Measurements from ENCODE around the gene SLC25A12. TPM values are rescaled to one million over a fixed set of nuclear protein-coding genes. Genes with fewer than 3 reads are reported as not detected.

Gene SLC25A12
- polyA plus RNA-seq, 1 donor from 2014 or later, result 122 TPM

- Histone ChIP-seq H3K27ac (ENCODE audit: low read length) (peak overlapping the region; percentile 81), H3K9ac (ENCODE audit: low read length) (peak overlapping the region; percentile 72), H3K4me3 (ENCODE audit: low read length) (peak overlapping the region; percentile 87), H3F3A (ENCODE audit: insufficient read depth, low read length, poor library complexity, severe bottlenecking) (no peaks in the 10 kb centered on the region), H3K4me2 (ENCODE audit: low read length) (peak overlapping the region; percentile 91), H3K36me3 (ENCODE audit: insufficient read depth, low read length) (no peaks in the 10 kb centered on the region), H3K79me2 (replicated peaks; ENCODE audit: insufficient read depth, low read length) (peaks cover 37% of the 10 kb centered on the region), H4K20me1 (ENCODE audit: insufficient read depth) (no peaks in the 10 kb centered on the region), H2AFZ (ENCODE audit: low read depth, low read length) (peak overlapping the region; percentile 67), H3K9me2 (ENCODE audit: insufficient read depth, low read length) (no peaks in the 10 kb centered on the region), H3K27me3 (ENCODE audit: insufficient read depth, low read depth, low read length) (no peaks in the 10 kb centered on the region), H3K9me3 (ENCODE audit: low read length) (no peaks in the 10 kb centered on the region)
- no peak for TF ChIP-seq EZH2 (IDR thresholded peaks at IDR 0.05; ENCODE audit: borderline replicate concordance, insufficient read depth, low read length, poor library complexity, severe bottlenecking)
- no peak for TF ChIP-seq RAD21 (conservative IDR thresholded peaks at IDR 0.05)
- TF ChIP-seq, protein P1, sequence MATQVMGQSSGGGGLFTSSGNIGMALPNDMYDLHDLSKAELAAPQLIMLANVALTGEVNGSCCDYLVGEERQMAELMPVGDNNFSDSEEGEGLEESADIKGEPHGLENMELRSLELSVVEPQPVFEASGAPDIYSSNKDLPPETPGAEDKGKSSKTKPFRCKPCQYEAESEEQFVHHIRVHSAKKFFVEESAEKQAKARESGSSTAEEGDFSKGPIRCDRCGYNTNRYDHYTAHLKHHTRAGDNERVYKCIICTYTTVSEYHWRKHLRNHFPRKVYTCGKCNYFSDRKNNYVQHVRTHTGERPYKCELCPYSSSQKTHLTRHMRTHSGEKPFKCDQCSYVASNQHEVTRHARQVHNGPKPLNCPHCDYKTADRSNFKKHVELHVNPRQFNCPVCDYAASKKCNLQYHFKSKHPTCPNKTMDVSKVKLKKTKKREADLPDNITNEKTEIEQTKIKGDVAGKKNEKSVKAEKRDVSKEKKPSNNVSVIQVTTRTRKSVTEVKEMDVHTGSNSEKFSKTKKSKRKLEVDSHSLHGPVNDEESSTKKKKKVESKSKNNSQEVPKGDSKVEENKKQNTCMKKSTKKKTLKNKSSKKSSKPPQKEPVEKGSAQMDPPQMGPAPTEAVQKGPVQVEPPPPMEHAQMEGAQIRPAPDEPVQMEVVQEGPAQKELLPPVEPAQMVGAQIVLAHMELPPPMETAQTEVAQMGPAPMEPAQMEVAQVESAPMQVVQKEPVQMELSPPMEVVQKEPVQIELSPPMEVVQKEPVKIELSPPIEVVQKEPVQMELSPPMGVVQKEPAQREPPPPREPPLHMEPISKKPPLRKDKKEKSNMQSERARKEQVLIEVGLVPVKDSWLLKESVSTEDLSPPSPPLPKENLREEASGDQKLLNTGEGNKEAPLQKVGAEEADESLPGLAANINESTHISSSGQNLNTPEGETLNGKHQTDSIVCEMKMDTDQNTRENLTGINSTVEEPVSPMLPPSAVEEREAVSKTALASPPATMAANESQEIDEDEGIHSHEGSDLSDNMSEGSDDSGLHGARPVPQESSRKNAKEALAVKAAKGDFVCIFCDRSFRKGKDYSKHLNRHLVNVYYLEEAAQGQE (IDR thresholded peaks at IDR 0.05; ENCODE audit: borderline replicate concordance), result no peak
- no peak for TF ChIP-seq TAF1 (IDR thresholded peaks at IDR 0.05; ENCODE audit: low read depth)
- TF ChIP-seq EP300 (conservative IDR thresholded peaks at IDR 0.05; ENCODE audit: poor library complexity, severe bottlenecking), result no peak
- no peak for TF ChIP-seq MXI1 (conservative IDR thresholded peaks at IDR 0.05; ENCODE audit: poor library complexity, severe bottlenecking)
- TF ChIP-seq SMC3 (conservative IDR thresholded peaks at IDR 0.05; ENCODE audit: poor library complexity), result no peak
- TF ChIP-seq POLR2AphosphoS5 (IDR thresholded peaks at IDR 0.05), result no peak
- TF ChIP-seq, protein P2, sequence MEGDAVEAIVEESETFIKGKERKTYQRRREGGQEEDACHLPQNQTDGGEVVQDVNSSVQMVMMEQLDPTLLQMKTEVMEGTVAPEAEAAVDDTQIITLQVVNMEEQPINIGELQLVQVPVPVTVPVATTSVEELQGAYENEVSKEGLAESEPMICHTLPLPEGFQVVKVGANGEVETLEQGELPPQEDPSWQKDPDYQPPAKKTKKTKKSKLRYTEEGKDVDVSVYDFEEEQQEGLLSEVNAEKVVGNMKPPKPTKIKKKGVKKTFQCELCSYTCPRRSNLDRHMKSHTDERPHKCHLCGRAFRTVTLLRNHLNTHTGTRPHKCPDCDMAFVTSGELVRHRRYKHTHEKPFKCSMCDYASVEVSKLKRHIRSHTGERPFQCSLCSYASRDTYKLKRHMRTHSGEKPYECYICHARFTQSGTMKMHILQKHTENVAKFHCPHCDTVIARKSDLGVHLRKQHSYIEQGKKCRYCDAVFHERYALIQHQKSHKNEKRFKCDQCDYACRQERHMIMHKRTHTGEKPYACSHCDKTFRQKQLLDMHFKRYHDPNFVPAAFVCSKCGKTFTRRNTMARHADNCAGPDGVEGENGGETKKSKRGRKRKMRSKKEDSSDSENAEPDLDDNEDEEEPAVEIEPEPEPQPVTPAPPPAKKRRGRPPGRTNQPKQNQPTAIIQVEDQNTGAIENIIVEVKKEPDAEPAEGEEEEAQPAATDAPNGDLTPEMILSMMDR (IDR thresholded peaks at IDR 0.05; ENCODE audit: poor library complexity, severe bottlenecking), result no peak
These were observed 27.9 kb upstream of the SLC25A12 start for GRCh38 chr2:171921970-171922229.

DNA sequence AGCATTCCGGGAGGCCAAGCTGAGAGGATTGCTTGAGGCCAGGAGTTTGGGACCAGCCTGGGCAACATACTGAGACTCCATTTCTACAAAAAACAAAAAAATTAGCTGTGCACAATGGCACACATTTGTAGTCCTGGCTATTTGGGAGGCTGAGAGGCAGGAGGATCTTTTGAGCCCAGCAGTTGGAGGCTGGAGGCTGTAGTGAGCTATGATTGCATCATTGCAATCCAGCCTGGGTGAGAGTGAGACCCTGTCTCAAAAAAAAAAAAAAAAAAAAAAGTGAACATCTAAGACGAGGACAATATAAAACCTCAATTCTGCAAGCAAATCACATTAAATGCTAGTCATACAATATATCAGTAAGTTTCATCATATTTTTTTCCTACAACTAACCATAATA is 25.4 kb upstream of the SLC25A12 start:
- no peak overlapping the region for H3K4me3 ChIP-seq (ENCODE audit: low read length)
- H2AFZ ChIP-seq (ENCODE audit: low read depth, low read length), result no peak overlapping the region
- TF ChIP-seq EP300 (conservative IDR thresholded peaks at IDR 0.05; ENCODE audit: poor library complexity, severe bottlenecking) (no peak), TAF1 (IDR thresholded peaks at IDR 0.05; ENCODE audit: low read depth) (no peak), RAD21 (conservative IDR thresholded peaks at IDR 0.05) (no peak), POLR2AphosphoS5 (IDR thresholded peaks at IDR 0.05) (no peak), MXI1 (conservative IDR thresholded peaks at IDR 0.05; ENCODE audit: poor library complexity, severe bottlenecking) (no peak), EZH2 (IDR thresholded peaks at IDR 0.05; ENCODE audit: borderline replicate concordance, insufficient read depth, low read length, poor library complexity, severe bottlenecking) (no peak), SMC3 (conservative IDR thresholded peaks at IDR 0.05; ENCODE audit: poor library complexity) (no peak)
- TF ChIP-seq, protein P1 (IDR thresholded peaks at IDR 0.05; ENCODE audit: borderline replicate concordance), result no peak
- TF ChIP-seq, protein P2 (IDR thresholded peaks at IDR 0.05; ENCODE audit: poor library complexity, severe bottlenecking), result no peak

More for the DNA sequence above, 25.4 kb upstream of the SLC25A12 start:
- Histone ChIP-seq H4K20me1 (ENCODE audit: insufficient read depth) (no peaks in the 10 kb centered on the region), H3K27me3 (ENCODE audit: insufficient read depth, low read depth, low read length) (no peaks in the 10 kb centered on the region), H3K79me2 (replicated peaks; ENCODE audit: insufficient read depth, low read length) (peaks cover 18% of the 10 kb centered on the region), H3K4me2 (ENCODE audit: low read length) (no peak overlapping the region), H3F3A (ENCODE audit: insufficient read depth, low read length, poor library complexity, severe bottlenecking) (no peaks in the 10 kb centered on the region), H3K36me3 (ENCODE audit: insufficient read depth, low read length) (no peaks in the 10 kb centered on the region), H3K9me2 (ENCODE audit: insufficient read depth, low read length) (no peaks in the 10 kb centered on the region), H3K27ac (ENCODE audit: low read length) (no peak overlapping the region), H3K9ac (ENCODE audit: low read length) (no peak overlapping the region), H3K9me3 (ENCODE audit: low read length) (no peaks in the 10 kb centered on the region)

All from neural cell (in vitro differentiated cells).